Ovary (tissue), 3 donors: Measurements from ENCODE around the gene IFNA1.

Source experiments
- CTCF ChIP-seq, 3 donors: fragments of 450-650 bp in 2 of 3; fragments of 200-600 bp in 1 of 3; IDR thresholded peaks; one replicate each; pipeline versions ENCODE4 v1.5.1 to v1.8.0; 2016 to 2022; ENCODE audit warnings: antibody characterized with exemption in 3 of 3, mild to moderate bottlenecking in 1 of 3
- EP300 ChIP-seq: sonication (generic); formaldehyde crosslinking; IDR thresholded peaks from one replicate; pipeline ENCODE4 v1.6.1; 2017; ENCODE audit warnings: antibody characterized with exemption
- donor health status: DM: no; HTN: no; CAD: no.

GRCh38 chr9:21392270-21392669 lies 48.0 kb upstream of the IFNA1 start:
- TF ChIP-seq EP300, result no peak
- TF ChIP-seq CTCF (IDR thresholded peaks at IDR 0.05), result no peak
